ENCODE measurements around the gene PAH.

Gene PAH

DNA sequence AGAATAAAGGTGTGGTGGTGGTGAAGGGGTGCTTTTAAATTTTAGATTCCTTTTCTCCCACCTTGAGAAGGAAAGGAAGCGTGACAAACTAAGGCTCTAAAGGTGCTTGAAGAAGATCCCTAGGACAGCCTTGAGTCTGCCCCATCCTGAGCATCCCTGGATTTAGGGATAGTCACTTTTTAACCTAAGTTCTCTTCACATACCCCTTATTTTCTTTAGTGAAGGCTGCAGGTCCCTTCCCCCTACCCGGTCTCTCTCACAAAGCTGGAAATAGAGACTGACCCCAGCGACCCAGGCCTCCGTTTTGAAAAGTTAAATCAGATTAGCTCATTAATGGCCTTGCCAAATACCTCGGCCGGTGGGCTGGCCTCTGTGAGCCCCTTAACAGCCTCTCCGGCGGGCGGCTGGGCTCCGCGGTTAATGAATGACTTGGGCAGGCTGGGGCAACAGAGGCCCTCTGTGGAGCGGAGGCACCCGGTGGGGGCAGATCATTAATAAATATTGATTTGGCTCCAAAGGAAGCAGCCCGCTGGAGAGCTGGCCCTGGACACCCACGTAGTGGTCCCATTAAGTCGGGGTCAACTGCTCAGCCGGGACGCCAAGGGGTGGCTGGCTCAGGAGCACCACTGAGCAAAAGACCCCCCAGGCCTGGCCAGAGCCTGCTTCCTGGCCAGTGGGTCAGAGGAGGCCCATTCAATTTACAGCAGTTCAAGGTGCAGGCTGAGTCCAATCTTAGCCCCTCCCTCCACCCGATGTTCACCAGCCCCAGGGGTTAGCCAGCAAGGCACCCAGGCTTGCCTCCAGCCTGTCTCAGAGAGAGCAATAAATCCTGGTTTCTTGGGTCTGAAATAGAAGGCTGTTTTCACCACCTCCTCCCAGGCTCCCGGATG lies 31.8 kb downstream of the PAH start:
- no peaks in the 10 kb centered on the region for H3K27me3 ChIP-seq
- no peak overlapping the region for H3K9ac ChIP-seq
- TF ChIP-seq Cebpa-rat (IDR thresholded peaks at IDR 0.05): no peak
- no peaks in the 10 kb centered on the region for H4K20me1 ChIP-seq
- no peak overlapping the region for H3K4me3 ChIP-seq
- no peaks in the 10 kb centered on the region for H3K9me3 ChIP-seq (replicated peaks in 1 of 11)
- H3K27ac ChIP-seq: no peak overlapping the region
- H3K36me3 ChIP-seq: no peaks in the 10 kb centered on the region
- H3K4me1 ChIP-seq: peaks cover 0 to under 1% (median 0%) of the 10 kb centered on the region in 10 experiments; a peak in 1 of 20 replicates
- no peak overlapping the region for H3K4me2 ChIP-seq

DNA sequence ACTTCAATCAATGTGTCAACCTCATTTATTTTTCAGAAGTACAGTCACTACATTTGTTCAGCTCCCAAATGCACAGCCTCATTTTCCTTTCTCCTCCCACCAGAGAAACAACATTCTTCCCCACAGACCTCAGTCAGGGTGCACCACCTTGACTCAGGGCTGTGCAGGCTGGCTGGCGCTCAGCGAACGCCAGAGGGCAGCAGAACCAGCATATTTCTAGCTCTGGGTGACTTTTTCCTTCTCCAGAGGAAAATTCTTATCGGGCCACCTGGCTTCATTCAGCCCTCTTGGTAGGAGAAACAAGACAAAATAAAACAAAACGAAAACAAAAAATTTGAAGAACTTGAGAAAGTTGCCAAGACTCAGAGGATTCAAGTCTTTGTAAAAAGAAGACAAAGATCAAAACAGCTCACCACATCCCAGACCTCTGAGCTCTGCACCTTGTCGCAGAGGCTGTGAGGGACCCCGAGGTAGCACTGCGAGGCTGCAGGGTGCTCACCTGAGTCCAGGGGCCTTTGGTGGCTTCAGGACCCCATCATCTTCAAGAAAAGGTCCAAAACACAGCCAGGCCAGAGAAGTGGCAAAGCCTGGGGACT lies 33.7 kb downstream of the PAH start:
- no peaks in the 10 kb centered on the region for H3K9me3 ChIP-seq (replicated peaks in 1 of 11)
- H3K9ac ChIP-seq: no peak overlapping the region
- H3K4me2 ChIP-seq: no peak overlapping the region
- no peaks in the 10 kb centered on the region for H3K4me1 ChIP-seq
- H3K4me3 ChIP-seq: no peak overlapping the region
- H3K36me3 ChIP-seq: no peaks in the 10 kb centered on the region
- H3K27ac ChIP-seq: no peak overlapping the region
- no peaks in the 10 kb centered on the region for H3K27me3 ChIP-seq
- no peaks in the 10 kb centered on the region for H4K20me1 ChIP-seq
- no peak for TF ChIP-seq Cebpa-rat (IDR thresholded peaks at IDR 0.05)

DNA sequence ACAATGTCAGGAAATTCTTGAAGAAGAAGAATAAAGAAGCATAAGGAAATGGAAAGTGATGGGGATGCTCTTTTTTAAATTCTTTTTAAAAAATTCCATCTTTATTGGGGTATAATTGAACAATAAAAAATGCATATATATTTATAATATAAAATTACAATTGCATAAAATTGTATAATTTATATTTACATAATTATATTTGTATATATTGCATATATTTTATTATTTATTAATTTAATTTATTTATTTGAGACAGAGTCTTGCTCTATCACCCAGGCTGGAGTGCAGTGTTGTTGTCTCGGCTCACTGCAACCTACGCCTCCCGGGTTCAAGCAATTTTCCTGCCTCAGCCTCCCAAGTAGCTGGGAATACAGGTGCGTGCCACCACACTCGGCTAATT lies 36.3 kb downstream of the PAH start:
- Histone ChIP-seq H3K4me1 (no peaks in the 10 kb centered on the region), H3K9ac (no peak overlapping the region), H3K27me3 (no peaks in the 10 kb centered on the region), H3K4me3 (no peak overlapping the region), H3K4me2 (no peak overlapping the region), H4K20me1 (no peaks in the 10 kb centered on the region), H3K27ac (no peak overlapping the region), H3K36me3 (no peaks in the 10 kb centered on the region), H3K9me3 (replicated peaks in 1 of 11) (no peaks in the 10 kb centered on the region)
- TF ChIP-seq Cebpa-rat (IDR thresholded peaks at IDR 0.05): no peak

DNA sequence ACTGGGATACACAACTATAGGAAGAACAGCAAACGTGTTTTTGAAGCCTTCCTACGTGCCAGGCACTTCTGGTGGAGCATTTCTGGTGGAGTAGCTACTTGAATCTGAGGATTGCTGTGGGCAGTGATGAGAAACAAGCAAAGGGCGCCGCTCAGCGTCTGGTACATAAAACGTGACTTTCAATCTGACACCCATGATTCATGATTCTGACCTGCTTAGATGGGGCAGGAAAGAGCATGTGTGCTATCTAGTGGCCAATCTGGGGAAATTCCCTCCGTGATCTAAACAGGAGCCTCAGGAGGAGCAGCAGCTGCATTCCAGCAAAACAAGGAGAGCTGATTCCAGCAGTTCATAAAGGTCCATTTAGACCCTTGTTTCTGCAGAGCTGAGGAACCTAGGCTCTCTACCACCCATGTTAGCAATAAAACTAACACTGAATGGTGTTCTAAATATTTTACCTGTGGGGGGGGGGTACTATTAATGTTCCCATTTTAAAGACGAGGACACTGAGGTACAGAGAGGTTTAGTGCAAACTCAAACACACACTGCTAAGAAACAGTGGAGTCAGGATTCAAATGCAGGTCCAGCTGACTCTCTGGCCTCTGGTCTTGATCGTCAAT lies 37.8 kb downstream of the PAH start:
- Histone ChIP-seq H4K20me1 (no peaks in the 10 kb centered on the region), H3K9ac (no peak overlapping the region), H3K4me1 (peaks cover 0 to 8% (median 3%) of the 10 kb centered on the region in 10 experiments; a peak in 7 of 20 replicates), H3K9me3 (replicated peaks in 1 of 11) (no peaks in the 10 kb centered on the region), H3K4me3 (no peak overlapping the region), H3K36me3 (no peaks in the 10 kb centered on the region), H3K27me3 (no peaks in the 10 kb centered on the region), H3K27ac (no peak overlapping the region), H3K4me2 (peak overlapping the region in 3 of 11 experiments; percentile 4 to 34 (median 14); a peak in 2 of 22 replicates)
- TF ChIP-seq Cebpa-rat (IDR thresholded peaks at IDR 0.05): no peak

- Histone ChIP-seq H3K4me2 (no peak overlapping the region), H3K9me3 (replicated peaks in 1 of 11) (no peaks in the 10 kb centered on the region), H3K27me3 (no peaks in the 10 kb centered on the region), H3K9ac (no peak overlapping the region), H3K36me3 (no peaks in the 10 kb centered on the region), H3K4me1 (peaks cover 5 to 15% (median 9%) of the 10 kb centered on the region in 10 experiments; a peak in 9 of 20 replicates), H4K20me1 (no peaks in the 10 kb centered on the region), H3K4me3 (no peak overlapping the region), H3K27ac (no peak overlapping the region)
- no peak for TF ChIP-seq Cebpa-rat (IDR thresholded peaks at IDR 0.05)
Measured at GRCh38 chr12:102876883-102877282, 40.2 kb downstream of the PAH start.

DNA sequence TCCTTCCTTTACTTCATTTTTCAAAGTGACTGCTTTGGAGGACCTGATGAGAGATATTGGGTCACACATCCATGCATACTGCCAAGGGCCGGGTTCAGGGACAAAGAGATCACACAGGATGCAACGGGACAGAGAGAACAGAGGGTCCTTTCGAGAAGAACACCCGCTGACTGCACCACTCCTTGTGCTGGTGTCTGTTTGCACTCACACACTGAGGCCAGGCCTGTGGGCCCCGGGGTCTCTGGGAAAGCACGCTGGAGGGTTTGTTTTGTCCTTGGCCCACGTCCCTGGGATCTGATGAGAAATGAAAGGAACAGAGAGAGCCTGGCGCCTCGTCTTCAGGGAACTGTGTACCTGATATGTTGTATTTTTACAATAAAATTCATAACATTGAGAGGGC lies 42.2 kb downstream of the PAH start:
- H3K4me3 ChIP-seq: no peak overlapping the region
- no peak for TF ChIP-seq Cebpa-rat (IDR thresholded peaks at IDR 0.05)
- peaks cover 5 to 15% (median 9%) of the 10 kb centered on the region in 10 experiments; a peak in 9 of 20 replicates for H3K4me1 ChIP-seq
- no peaks in the 10 kb centered on the region for H3K36me3 ChIP-seq
- no peaks in the 10 kb centered on the region for H3K27me3 ChIP-seq
- H3K9me3 ChIP-seq (replicated peaks in 1 of 11): no peaks in the 10 kb centered on the region
- H3K27ac ChIP-seq: no peak overlapping the region
- H4K20me1 ChIP-seq: no peaks in the 10 kb centered on the region
- peak overlapping the region in 5 of 11 experiments; percentile 6 to 30 (median 27); a peak in 7 of 22 replicates for H3K4me2 ChIP-seq
- no peak overlapping the region for H3K9ac ChIP-seq

- no peak overlapping the region for H3K4me3 ChIP-seq
- no peak overlapping the region for H3K27ac ChIP-seq
- no peak for TF ChIP-seq Cebpa-rat (IDR thresholded peaks at IDR 0.05)
- peak overlapping the region in 2 of 11 experiments; percentile 15 to 65; a peak in 4 of 22 replicates for H3K4me2 ChIP-seq
- H3K27me3 ChIP-seq: no peaks in the 10 kb centered on the region
- H3K9me3 ChIP-seq (replicated peaks in 1 of 11): no peaks in the 10 kb centered on the region
- H3K9ac ChIP-seq: no peak overlapping the region
- no peaks in the 10 kb centered on the region for H4K20me1 ChIP-seq
- no peaks in the 10 kb centered on the region for H3K36me3 ChIP-seq
- H3K4me1 ChIP-seq: peaks cover 5 to 15% (median 9%) of the 10 kb centered on the region in 10 experiments; a peak in 9 of 20 replicates
Measured at GRCh38 chr12:102873077-102873476, 44.0 kb downstream of the PAH start.

GRCh38 chr12:102871014-102871413 lies 46.0 kb downstream of the PAH start:
- Histone ChIP-seq H3K4me1 (peaks cover 5 to 15% (median 9%) of the 10 kb centered on the region in 10 experiments; a peak in 9 of 20 replicates), H4K20me1 (no peaks in the 10 kb centered on the region), H3K27ac (no peak overlapping the region), H3K4me3 (no peak overlapping the region), H3K4me2 (no peak overlapping the region), H3K9ac (no peak overlapping the region), H3K27me3 (no peaks in the 10 kb centered on the region), H3K36me3 (no peaks in the 10 kb centered on the region), H3K9me3 (replicated peaks in 1 of 11) (no peaks in the 10 kb centered on the region)
- no peak for TF ChIP-seq Cebpa-rat (IDR thresholded peaks at IDR 0.05)

DNA sequence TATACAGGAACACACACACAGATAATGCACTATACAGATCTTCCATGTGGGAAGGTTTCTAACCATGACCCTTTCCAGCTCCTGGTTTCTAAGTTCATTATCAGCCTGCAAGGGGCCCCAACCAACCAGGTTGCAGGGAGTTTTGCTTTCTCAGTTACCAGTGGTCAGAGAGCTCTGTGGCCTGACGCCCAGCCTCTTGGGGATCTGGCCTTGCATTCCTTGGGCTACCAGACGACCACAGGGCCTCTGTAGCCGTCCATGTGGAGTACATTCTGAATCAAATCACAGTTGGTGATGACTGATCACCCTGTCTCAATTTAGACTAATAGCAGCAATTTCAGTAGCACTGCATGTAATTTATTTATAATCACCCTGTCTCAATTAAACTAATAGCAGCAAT lies 47.5 kb downstream of the PAH start:
- TF ChIP-seq Cebpa-rat (IDR thresholded peaks at IDR 0.05): no peak
- Histone ChIP-seq H4K20me1 (no peaks in the 10 kb centered on the region), H3K4me2 (no peak overlapping the region), H3K27ac (no peak overlapping the region), H3K4me3 (no peak overlapping the region), H3K27me3 (no peaks in the 10 kb centered on the region), H3K36me3 (no peaks in the 10 kb centered on the region), H3K9ac (no peak overlapping the region), H3K4me1 (peaks cover 5 to 10% (median 7%) of the 10 kb centered on the region in 10 experiments; a peak in 9 of 20 replicates), H3K9me3 (replicated peaks in 1 of 11) (no peaks in the 10 kb centered on the region)
